ENCODE results near the gene FNIP1.

Gene FNIP1

DNA sequence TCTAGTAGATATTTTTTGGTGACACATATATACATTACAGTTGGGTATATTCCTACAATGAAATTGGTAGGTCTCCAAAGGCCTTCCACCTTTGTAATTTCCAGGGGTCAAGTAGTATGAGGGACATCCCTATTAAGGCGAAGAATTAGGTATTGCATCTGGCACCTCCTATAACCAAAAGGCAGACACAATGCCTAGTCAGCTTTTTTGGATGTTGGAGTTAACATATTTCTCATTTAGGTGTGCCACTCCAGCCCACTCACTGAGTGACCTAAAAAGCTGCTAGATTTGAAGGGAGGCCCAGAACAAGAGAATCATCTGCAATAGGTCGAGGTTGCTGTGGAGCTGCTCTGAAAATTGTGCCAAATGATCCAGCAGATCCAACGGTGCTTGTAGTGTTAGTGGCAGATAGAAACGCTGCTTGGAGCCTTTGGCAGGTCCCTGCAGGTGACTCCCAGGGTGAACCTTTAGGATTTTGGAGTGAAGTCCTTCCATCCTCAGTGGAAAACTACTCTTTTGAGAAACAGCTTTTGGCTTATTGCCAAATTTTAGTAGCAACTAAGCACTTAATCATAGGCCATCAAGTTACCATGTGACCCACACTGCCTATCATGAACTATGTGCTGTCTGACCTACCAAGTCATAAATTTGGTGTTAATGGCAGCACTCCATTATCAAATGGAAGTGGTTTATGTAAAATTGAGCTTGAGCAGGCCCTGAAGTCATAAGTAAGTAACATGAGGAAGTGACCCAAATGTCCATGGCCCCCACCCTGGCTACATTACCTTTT is 15.7 kb upstream of the FNIP1 start:
- Histone ChIP-seq H3K4me3 (ENCODE audit: low read length) (no peak overlapping the region), H3K36me3 (ENCODE audit: control insufficient read depth, insufficient read depth, low read length, severe bottlenecking) (no peaks in the 10 kb centered on the region), H3K9ac (ENCODE audit: low read length) (no peak overlapping the region), H3K4me1 (ENCODE audit: control insufficient read depth, insufficient read depth, low read length) (peaks cover 4% of the 10 kb centered on the region), H3K27me3 (replicated peaks; ENCODE audit: control insufficient read depth, insufficient read depth, low read length) (no peaks in the 10 kb centered on the region), H3K9me3 (ENCODE audit: control insufficient read depth, low read length) (no peaks in the 10 kb centered on the region)
- no peak for DNase-seq (ENCODE audit: low read depth)

DNA sequence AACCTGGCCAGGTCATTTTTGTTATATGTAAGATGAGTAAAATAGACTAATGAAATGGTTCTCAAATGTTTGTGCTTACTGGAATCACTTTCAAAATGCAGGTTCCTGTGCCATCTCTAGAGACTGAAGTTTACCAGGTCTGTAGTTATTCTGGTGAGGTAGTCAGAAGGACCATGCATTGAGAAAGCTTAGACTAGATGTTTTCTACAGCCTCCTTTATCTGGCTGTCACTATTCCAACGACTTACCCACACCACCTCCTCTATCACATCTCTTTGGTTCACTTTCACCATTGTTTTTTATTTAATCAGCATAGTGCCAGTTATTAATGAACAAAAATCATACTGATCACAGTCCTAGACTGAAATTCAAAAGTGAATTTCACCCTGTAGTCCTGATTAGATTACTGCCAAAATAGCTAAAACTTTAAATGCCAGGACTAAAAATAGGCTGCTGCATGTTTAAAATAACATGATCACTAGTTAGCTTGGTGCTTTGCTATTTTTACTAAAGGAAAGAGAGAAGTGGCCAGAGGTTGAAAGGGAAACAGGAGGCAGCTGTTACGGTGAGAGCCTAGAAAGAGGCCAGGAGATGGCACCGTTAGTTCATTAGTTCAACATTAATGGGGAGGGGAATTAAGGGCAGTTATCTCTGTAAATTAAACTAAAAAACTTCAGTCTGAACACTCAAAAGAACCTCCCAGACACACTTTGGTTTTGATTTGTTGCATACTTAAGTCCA is 13.9 kb upstream of the FNIP1 start:
- H3K27me3 ChIP-seq (replicated peaks; ENCODE audit: control insufficient read depth, insufficient read depth, low read length), result no peaks in the 10 kb centered on the region
- no peak overlapping the region for H3K4me3 ChIP-seq (ENCODE audit: low read length)
- H3K36me3 ChIP-seq (ENCODE audit: control insufficient read depth, insufficient read depth, low read length, severe bottlenecking), result no peaks in the 10 kb centered on the region
- H3K9me3 ChIP-seq (ENCODE audit: control insufficient read depth, low read length), result no peaks in the 10 kb centered on the region
- peak; percentile 48 for DNase-seq (ENCODE audit: low read depth)
- no peak overlapping the region for H3K9ac ChIP-seq (ENCODE audit: low read length)
- H3K4me1 ChIP-seq (ENCODE audit: control insufficient read depth, insufficient read depth, low read length), result peaks cover 4% of the 10 kb centered on the region

DNA sequence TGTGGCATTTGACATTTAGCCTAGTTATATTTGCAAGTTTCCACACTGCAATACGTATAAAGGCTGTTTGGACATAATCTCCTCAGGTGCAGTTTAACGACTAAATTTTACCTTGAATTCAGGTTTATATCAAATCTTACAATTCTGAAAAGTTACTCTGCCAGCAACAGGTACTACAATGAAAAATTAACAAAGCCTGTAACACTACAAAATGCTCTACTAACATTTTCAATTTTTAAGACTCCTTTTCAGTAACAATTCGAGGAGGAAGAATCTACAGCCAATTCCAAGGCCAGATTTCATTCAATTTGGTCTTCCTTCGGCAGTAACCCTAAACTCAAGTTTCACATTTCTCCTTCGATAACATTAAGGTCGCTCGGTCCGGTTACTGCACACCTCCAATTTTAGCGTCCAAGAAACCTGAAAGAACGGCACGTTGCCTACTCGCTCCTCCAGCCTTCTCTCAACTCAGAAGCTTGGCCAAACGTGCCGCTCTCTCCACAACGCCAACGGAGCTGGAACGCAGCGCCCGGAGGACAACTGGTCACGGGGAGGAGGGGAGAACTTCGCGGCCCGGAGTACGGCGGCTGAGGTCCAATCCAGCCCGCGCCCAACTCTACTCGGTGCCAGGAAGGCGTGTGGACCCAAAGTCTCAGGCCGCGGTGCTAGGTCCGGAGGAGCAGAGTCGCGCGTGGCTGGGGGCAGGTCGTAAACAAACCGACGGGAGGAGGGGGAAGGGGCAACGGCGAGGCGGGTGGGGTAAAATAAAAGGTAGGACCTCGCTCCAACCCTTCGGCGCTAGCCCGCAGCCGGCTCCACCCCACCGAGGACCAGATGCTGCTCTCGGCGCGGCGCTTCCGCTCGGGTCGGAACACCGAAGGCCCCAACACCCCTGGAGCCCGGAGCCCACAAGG is 681 bp downstream of the FNIP1 start:
- Histone ChIP-seq H3K36me3 (ENCODE audit: control insufficient read depth, insufficient read depth, low read length, severe bottlenecking) (peaks cover 5% of the 10 kb centered on the region), H3K9ac (ENCODE audit: low read length) (peak overlapping the region; percentile 99), H3K4me3 (ENCODE audit: low read length) (peak overlapping the region; percentile 90), H3K9me3 (ENCODE audit: control insufficient read depth, low read length) (no peaks in the 10 kb centered on the region), H3K27me3 (replicated peaks; ENCODE audit: control insufficient read depth, insufficient read depth, low read length) (no peaks in the 10 kb centered on the region), H3K4me1 (ENCODE audit: control insufficient read depth, insufficient read depth, low read length) (peaks cover 25% of the 10 kb centered on the region)
- DNase-seq (ENCODE audit: low read depth), result peak; percentile 89

DNA sequence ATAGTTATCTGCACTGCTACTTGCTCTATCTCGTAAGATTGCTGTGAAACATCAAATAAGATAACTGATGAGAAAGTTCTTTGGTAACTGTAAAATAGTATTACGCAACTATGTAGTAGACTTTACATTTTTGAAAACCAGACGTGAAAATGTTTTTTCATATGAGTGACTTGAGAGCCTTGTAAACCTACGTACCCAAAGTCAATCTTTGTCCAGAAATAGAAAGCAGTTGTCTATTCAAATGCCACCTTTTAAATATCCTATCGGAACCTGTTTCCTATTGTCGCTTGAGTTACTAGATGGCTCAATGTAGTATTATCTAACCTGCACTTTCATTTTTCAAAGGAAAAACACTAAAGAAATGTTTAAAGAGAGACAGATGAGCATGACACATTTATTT is 1.6 kb downstream of the FNIP1 start:
- H3K4me3 ChIP-seq (ENCODE audit: low read length), result peak overlapping the region; percentile 90
- H3K36me3 ChIP-seq (ENCODE audit: control insufficient read depth, insufficient read depth, low read length, severe bottlenecking), result peaks cover 5% of the 10 kb centered on the region
- DNase-seq (ENCODE audit: low read depth), result peak; percentile 39
- H3K27me3 ChIP-seq (replicated peaks; ENCODE audit: control insufficient read depth, insufficient read depth, low read length), result no peaks in the 10 kb centered on the region
- H3K4me1 ChIP-seq (ENCODE audit: control insufficient read depth, insufficient read depth, low read length), result peaks cover 29% of the 10 kb centered on the region
- peak overlapping the region; percentile 99 for H3K9ac ChIP-seq (ENCODE audit: low read length)
- H3K9me3 ChIP-seq (ENCODE audit: control insufficient read depth, low read length), result no peaks in the 10 kb centered on the region

GRCh38 chr5:131794586-131794985 is 2.2 kb downstream of the FNIP1 start:
- peak overlapping the region; percentile 90 for H3K4me3 ChIP-seq (ENCODE audit: low read length)
- no peaks in the 10 kb centered on the region for H3K27me3 ChIP-seq (replicated peaks; ENCODE audit: control insufficient read depth, insufficient read depth, low read length)
- peak overlapping the region; percentile 99 for H3K9ac ChIP-seq (ENCODE audit: low read length)
- no peaks in the 10 kb centered on the region for H3K9me3 ChIP-seq (ENCODE audit: control insufficient read depth, low read length)
- H3K4me1 ChIP-seq (ENCODE audit: control insufficient read depth, insufficient read depth, low read length), result peaks cover 29% of the 10 kb centered on the region
- DNase-seq (ENCODE audit: low read depth), result no peak
- H3K36me3 ChIP-seq (ENCODE audit: control insufficient read depth, insufficient read depth, low read length, severe bottlenecking), result peaks cover 5% of the 10 kb centered on the region

- H3K9ac ChIP-seq (ENCODE audit: low read length), result no peak overlapping the region
- H3K27me3 ChIP-seq (replicated peaks; ENCODE audit: control insufficient read depth, insufficient read depth, low read length), result no peaks in the 10 kb centered on the region
- no peaks in the 10 kb centered on the region for H3K9me3 ChIP-seq (ENCODE audit: control insufficient read depth, low read length)
- DNase-seq (ENCODE audit: low read depth), result no peak
- peaks cover 5% of the 10 kb centered on the region for H3K36me3 ChIP-seq (ENCODE audit: control insufficient read depth, insufficient read depth, low read length, severe bottlenecking)
- H3K4me3 ChIP-seq (ENCODE audit: low read length), result no peak overlapping the region
- H3K4me1 ChIP-seq (ENCODE audit: control insufficient read depth, insufficient read depth, low read length), result peaks cover 28% of the 10 kb centered on the region
Observed at GRCh38 chr5:131792896-131793295, 3.9 kb downstream of the FNIP1 start.

DNA sequence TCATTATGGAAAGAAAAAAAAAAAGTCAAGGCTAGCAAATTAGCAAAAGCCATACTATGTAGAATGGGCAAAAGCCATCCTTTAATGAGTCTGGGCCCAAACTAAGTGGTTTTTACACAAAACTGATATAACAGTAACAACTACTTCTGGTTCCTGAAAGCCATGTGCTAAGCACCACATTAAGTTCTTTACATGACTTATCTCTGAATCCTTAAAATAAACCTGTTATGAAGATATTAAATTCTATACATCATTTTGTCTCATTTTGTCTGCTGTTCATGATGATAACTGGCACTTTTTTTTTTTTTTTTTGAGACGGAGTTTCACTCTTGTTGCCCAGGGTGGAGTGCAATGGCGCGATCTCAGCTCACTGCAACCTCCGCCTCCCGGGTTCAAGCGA is 5.0 kb downstream of the FNIP1 start:
- DNase-seq (ENCODE audit: low read depth), result no peak
- Histone ChIP-seq H3K9ac (ENCODE audit: low read length) (no peak overlapping the region), H3K9me3 (ENCODE audit: control insufficient read depth, low read length) (no peaks in the 10 kb centered on the region), H3K4me1 (ENCODE audit: control insufficient read depth, insufficient read depth, low read length) (peaks cover 27% of the 10 kb centered on the region), H3K27me3 (replicated peaks; ENCODE audit: control insufficient read depth, insufficient read depth, low read length) (no peaks in the 10 kb centered on the region), H3K4me3 (ENCODE audit: low read length) (no peak overlapping the region), H3K36me3 (ENCODE audit: control insufficient read depth, insufficient read depth, low read length, severe bottlenecking) (peaks cover 5% of the 10 kb centered on the region)

GRCh38 chr5:131790550-131790949 is 6.3 kb downstream of the FNIP1 start:
- no peaks in the 10 kb centered on the region for H3K9me3 ChIP-seq (ENCODE audit: control insufficient read depth, low read length)
- peaks cover 5% of the 10 kb centered on the region for H3K36me3 ChIP-seq (ENCODE audit: control insufficient read depth, insufficient read depth, low read length, severe bottlenecking)
- no peak overlapping the region for H3K4me3 ChIP-seq (ENCODE audit: low read length)
- no peak for DNase-seq (ENCODE audit: low read depth)
- H3K9ac ChIP-seq (ENCODE audit: low read length), result no peak overlapping the region
- no peaks in the 10 kb centered on the region for H3K27me3 ChIP-seq (replicated peaks; ENCODE audit: control insufficient read depth, insufficient read depth, low read length)
- peaks cover 28% of the 10 kb centered on the region for H3K4me1 ChIP-seq (ENCODE audit: control insufficient read depth, insufficient read depth, low read length)

- Histone ChIP-seq H3K27me3 (replicated peaks; ENCODE audit: control insufficient read depth, insufficient read depth, low read length) (no peaks in the 10 kb centered on the region), H3K4me1 (ENCODE audit: control insufficient read depth, insufficient read depth, low read length) (peaks cover 22% of the 10 kb centered on the region), H3K36me3 (ENCODE audit: control insufficient read depth, insufficient read depth, low read length, severe bottlenecking) (peaks cover 5% of the 10 kb centered on the region), H3K4me3 (ENCODE audit: low read length) (no peak overlapping the region), H3K9me3 (ENCODE audit: control insufficient read depth, low read length) (no peaks in the 10 kb centered on the region), H3K9ac (ENCODE audit: low read length) (no peak overlapping the region)
- DNase-seq (ENCODE audit: low read depth), result no peak
Observed at GRCh38 chr5:131789765-131790164, 7.1 kb downstream of the FNIP1 start.

GRCh38 chr5:131787736-131788135 is 9.1 kb downstream of the FNIP1 start:
- H3K4me3 ChIP-seq (ENCODE audit: low read length), result no peak overlapping the region
- H3K4me1 ChIP-seq (ENCODE audit: control insufficient read depth, insufficient read depth, low read length), result peaks cover 20% of the 10 kb centered on the region
- H3K27me3 ChIP-seq (replicated peaks; ENCODE audit: control insufficient read depth, insufficient read depth, low read length), result no peaks in the 10 kb centered on the region
- H3K36me3 ChIP-seq (ENCODE audit: control insufficient read depth, insufficient read depth, low read length, severe bottlenecking), result peaks cover 5% of the 10 kb centered on the region
- DNase-seq (ENCODE audit: low read depth), result no peak
- no peaks in the 10 kb centered on the region for H3K9me3 ChIP-seq (ENCODE audit: control insufficient read depth, low read length)
- H3K9ac ChIP-seq (ENCODE audit: low read length), result no peak overlapping the region

Data from adipocyte (in vitro differentiated cells).